Measurements from ENCODE around the gene AOC2. TPM values are rescaled to one million over a fixed set of nuclear protein-coding genes. Genes with fewer than 3 reads are reported as not detected.
A peak's percentile ranks its signal among the peaks of the same experiment; 100 is the strongest.
"Not testable (repeated sequence)": the region's sequence is repeated elsewhere in the genome, so short reads cannot be mapped to it uniquely, and the experiment has no call there.

Gene AOC2
- total RNA-seq, 1 experiment from 2014 or later = 7.1 TPM

DNA sequence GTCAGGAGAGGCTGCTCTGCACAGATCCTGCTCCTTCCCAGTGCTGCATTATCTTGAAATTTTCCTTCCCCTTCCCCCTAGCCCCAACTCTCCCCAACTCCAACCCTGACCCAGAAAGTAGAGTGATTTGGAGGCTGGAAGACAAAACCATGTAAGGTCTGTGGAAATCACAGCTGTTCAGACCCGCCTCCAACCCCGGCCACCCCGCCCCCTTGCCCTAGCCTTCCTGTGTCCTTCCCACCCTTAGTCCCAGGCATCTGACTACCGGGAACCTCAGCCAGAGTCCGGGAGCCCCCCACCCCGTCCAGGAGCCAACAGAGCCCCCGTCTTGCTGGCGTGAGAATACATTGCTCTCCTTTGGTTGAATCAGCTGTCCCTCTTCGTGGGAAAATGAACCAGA, 6.6 kb downstream of the AOC2 start, which contains the start of gene AOC3:
AOC3 (plus strand) TSS at position 246 of the 400 bp plus-strand sequence; CDS start at position 391, 145 bp downstream.
- no peak within 1 kb of the TSS for H3K18ac ChIP-seq (ENCODE audit: insufficient read length, low read depth, low read length)
- peak within 1 kb of the TSS in 2 of 3 experiments; percentile 30 to 63; a peak in 3 of 7 replicates for H3K27ac Mint-ChIP-seq
- H4K91ac ChIP-seq (ENCODE audit: insufficient read length, low read depth, low read length) = no peak within 1 kb of the TSS
- no peak within 1 kb of the TSS for H3K27ac ChIP-seq (ENCODE audit: insufficient read length, low read depth, low read length)
- H3K27me3 Mint-ChIP-seq (ENCODE audit: low read depth) = no peaks in the 10 kb centered on the region
- DNase-seq = no peak
- no peaks in the 10 kb centered on the region for H3K27me3 ChIP-seq (ENCODE audit: insufficient read depth, low read length)
- no peak within 1 kb of the TSS for H3K9ac ChIP-seq (ENCODE audit: extremely low read depth, insufficient read length, low read length)
- H3K36me3 Mint-ChIP-seq (ENCODE audit: insufficient read depth in 1 of 3, low read depth in 3 of 3) = peaks cover 0 to 3% (median 0%) of the 10 kb centered on the region in 3 experiments; a peak in 1 of 7 replicates
- H3K79me2 ChIP-seq (ENCODE audit: insufficient read depth, low read length) = no peaks in the 10 kb centered on the region
- H2BK20ac ChIP-seq (ENCODE audit: low read depth, low read length, poor library complexity, severe bottlenecking) = no peak within 1 kb of the TSS
- H3K4ac ChIP-seq (ENCODE audit: low read depth, low read length) = no peak within 1 kb of the TSS
- H4K8ac ChIP-seq (replicated peaks; ENCODE audit: insufficient read length, low read depth, low read length) = no peak within 1 kb of the TSS
- H3K79me1 ChIP-seq (ENCODE audit: insufficient read depth, low read depth, low read length, poor library complexity, severe bottlenecking) = no peaks in the 10 kb centered on the region
- no peak within 1 kb of the TSS for H2BK5ac ChIP-seq (ENCODE audit: insufficient read length, low read length)
- H3K4me1 Mint-ChIP-seq = peaks cover 6 to 8% of the 10 kb centered on the region in 2 experiments; a peak in 2 of 4 replicates
- no peak within 1 kb of the TSS for H3K14ac ChIP-seq (ENCODE audit: insufficient read depth, low read length)
- TF ChIP-seq CTCF (conservative IDR thresholded peaks at IDR 0.05) = no peak
- no peak within 1 kb of the TSS for H3K4me2 ChIP-seq (ENCODE audit: insufficient read depth, insufficient read length, low read length)
- H2AK5ac ChIP-seq (ENCODE audit: insufficient read length, low read length) = no peak within 1 kb of the TSS
- no peaks in the 10 kb centered on the region for H3K23me2 ChIP-seq (ENCODE audit: insufficient read length, low read depth, low read length, poor library complexity, severe bottlenecking)
- no peak within 1 kb of the TSS for H2BK12ac ChIP-seq (ENCODE audit: insufficient read length, low read depth, low read length)
- no peak within 1 kb of the TSS for H2AFZ ChIP-seq (ENCODE audit: low read length)
- H3K4me1 ChIP-seq (ENCODE audit: insufficient read depth, low read length) = no peaks in the 10 kb centered on the region
- H3K4me3 Mint-ChIP-seq = no peak within 1 kb of the TSS
- no CpG with 5 or more reads among the region's 9 CpGs for WGBS (ENCODE audit: extremely low coverage, insufficient read length, low lambda C conversion rate)
- no peak within 1 kb of the TSS for H3K56ac ChIP-seq (ENCODE audit: insufficient read length, low read depth, low read length)
- H3K9me3 Mint-ChIP-seq = no peaks in the 10 kb centered on the region; a peak in 1 of 5 replicates
- H4K20me1 ChIP-seq (ENCODE audit: control insufficient read depth, insufficient read depth, insufficient read length) = no peaks in the 10 kb centered on the region
- no peaks in the 10 kb centered on the region for H3K9me3 ChIP-seq (ENCODE audit: control insufficient read depth, low read depth, low read length)
- no peak within 1 kb of the TSS for H3T11ph ChIP-seq (ENCODE audit: low read length)
- no peak within 1 kb of the TSS for H4K5ac ChIP-seq (ENCODE audit: insufficient read length, low read depth, low read length)
- no peak within 1 kb of the TSS for H3K23ac ChIP-seq (ENCODE audit: insufficient read length, low read depth, low read length)
- no peak within 1 kb of the TSS for H2BK120ac ChIP-seq (ENCODE audit: low read depth, low read length, poor library complexity, severe bottlenecking)
- no peak within 1 kb of the TSS for H2BK15ac ChIP-seq (ENCODE audit: low read depth, low read length)

GRCh38 chr17:42851371-42852240, 7.2 kb downstream of the AOC2 start:
- H3K56ac ChIP-seq (ENCODE audit: insufficient read length, low read depth, low read length); H3K9me3 ChIP-seq (ENCODE audit: control insufficient read depth, low read depth, low read length); H3K27ac ChIP-seq (ENCODE audit: insufficient read length, low read depth, low read length); H3K79me1 ChIP-seq (ENCODE audit: insufficient read depth, low read depth, low read length, poor library complexity, severe bottlenecking); H3K14ac ChIP-seq (ENCODE audit: insufficient read depth, low read length); H2BK5ac ChIP-seq (ENCODE audit: insufficient read length, low read length); H3K27ac Mint-ChIP-seq; H2BK15ac ChIP-seq (ENCODE audit: low read depth, low read length); H3K4me1 Mint-ChIP-seq; H3K9ac ChIP-seq (ENCODE audit: extremely low read depth, insufficient read length, low read length); H3K9me3 Mint-ChIP-seq; H3K4me3 Mint-ChIP-seq; H2BK120ac ChIP-seq (ENCODE audit: low read depth, low read length, poor library complexity, severe bottlenecking); H4K8ac ChIP-seq (replicated peaks; ENCODE audit: insufficient read length, low read depth, low read length); H3K27me3 ChIP-seq (ENCODE audit: insufficient read depth, low read length); H2AK5ac ChIP-seq (ENCODE audit: insufficient read length, low read length); H3K27me3 Mint-ChIP-seq (ENCODE audit: low read depth); H3K4me1 ChIP-seq (ENCODE audit: insufficient read depth, low read length); H3K4me2 ChIP-seq (ENCODE audit: insufficient read depth, insufficient read length, low read length); DNase-seq; H2BK12ac ChIP-seq (ENCODE audit: insufficient read length, low read depth, low read length); H3K36me3 Mint-ChIP-seq (ENCODE audit: insufficient read depth in 1 of 3, low read depth in 3 of 3); H3K79me2 ChIP-seq (ENCODE audit: insufficient read depth, low read length); H3K18ac ChIP-seq (ENCODE audit: insufficient read length, low read depth, low read length); H4K91ac ChIP-seq (ENCODE audit: insufficient read length, low read depth, low read length); H3K4ac ChIP-seq (ENCODE audit: low read depth, low read length); H4K20me1 ChIP-seq (ENCODE audit: control insufficient read depth, insufficient read depth, insufficient read length); H4K5ac ChIP-seq (ENCODE audit: insufficient read length, low read depth, low read length); H2AFZ ChIP-seq (ENCODE audit: low read length); H3T11ph ChIP-seq (ENCODE audit: low read length); H3K23me2 ChIP-seq (ENCODE audit: insufficient read length, low read depth, low read length, poor library complexity, severe bottlenecking); H2BK20ac ChIP-seq (ENCODE audit: low read depth, low read length, poor library complexity, severe bottlenecking); H3K23ac ChIP-seq (ENCODE audit: insufficient read length, low read depth, low read length): not testable (repeated sequence)
- WGBS (ENCODE audit: extremely low coverage, insufficient read length, low lambda C conversion rate) = no CpG with 5 or more reads among the region's 28 CpGs

All from H9 (cell line).